PFSK-1 (cell line): ENCODE data around the gene S100A2.

Experiments
- FOXP2 ChIP-seq: optimal IDR thresholded peaks from 2 replicates; pipeline ENCODE3; 2011; ENCODE audit warnings: borderline replicate concordance, control low read depth, inconsistent platforms; ENCODE audit not compliant: insufficient read depth; ENCODE audit errors: extremely low read length, extremely low read depth
- POLR2AphosphoS5 ChIP-seq: IDR thresholded peaks from 2 replicates; pipeline ENCODE4 v1.6.1; 2012; ENCODE audit warnings: low read depth, mild to moderate bottlenecking, control low read depth, low read length, moderate library complexity
- REST ChIP-seq, 2 experiments: IDR thresholded peaks; 2 replicates each; pipeline versions ENCODE4 v1.6.1 to v1.8.0; 2011 to 2012; ENCODE audit warnings: low read depth in 2 of 2, low read length in 2 of 2, control low read depth in 1 of 2, inconsistent platforms in 1 of 2, mild to moderate bottlenecking in 1 of 2, moderate library complexity in 1 of 2; ENCODE audit not compliant: insufficient read depth in 1 of 2
- SIN3A ChIP-seq: IDR thresholded peaks from 2 replicates; pipeline ENCODE4 v1.6.1; 2012; ENCODE audit warnings: mild to moderate bottlenecking, low read length, moderate library complexity, borderline replicate concordance; ENCODE audit not compliant: insufficient read depth
- TAF1 ChIP-seq: IDR thresholded peaks from 2 replicates; pipeline ENCODE4 v1.6.1; 2012; ENCODE audit warnings: low read length, control low read depth, borderline replicate concordance; ENCODE audit not compliant: insufficient read depth

S100A2 gene

GRCh38 chr1:153534925-153535241 is 30.8 kb downstream of the S100A2 start:
- no peak for TF ChIP-seq TAF1
- no peak for TF ChIP-seq SIN3A
- no peak for TF ChIP-seq FOXP2
- no peak for TF ChIP-seq REST (IDR thresholded peaks at IDR 0.05; ENCODE audit: insufficient read depth in 1 of 2, low read depth in 2 of 2, low read length in 2 of 2)
- no peak for TF ChIP-seq POLR2AphosphoS5

- no peak for TF ChIP-seq SIN3A
- no peak for TF ChIP-seq REST (IDR thresholded peaks at IDR 0.05; ENCODE audit: insufficient read depth in 1 of 2, low read depth in 2 of 2, low read length in 2 of 2)
- TF ChIP-seq FOXP2: no peak
- no peak for TF ChIP-seq POLR2AphosphoS5
- TF ChIP-seq TAF1: no peak
These were observed 31.3 kb downstream of the S100A2 start for GRCh38 chr1:153534226-153534924.

GRCh38 chr1:153533689-153534201 is 31.9 kb downstream of the S100A2 start:
- TF ChIP-seq FOXP2 (no peak), POLR2AphosphoS5 (no peak), REST (IDR thresholded peaks at IDR 0.05; ENCODE audit: insufficient read depth in 1 of 2, low read depth in 2 of 2, low read length in 2 of 2) (0 out of 4 replicates have a peak, but pooled peaks of 1 of the 2 experiments have one; percentile 15), TAF1 (no peak), SIN3A (0 out of 2 replicates have a peak, but pooled peaks have one; percentile 52)

- TF ChIP-seq TAF1 (no peak), FOXP2 (no peak), SIN3A (no peak), POLR2AphosphoS5 (no peak), REST (IDR thresholded peaks at IDR 0.05; ENCODE audit: insufficient read depth in 1 of 2, low read depth in 2 of 2, low read length in 2 of 2) (no peak)
These were observed 32.7 kb downstream of the S100A2 start for GRCh38 chr1:153532769-153533599.
